ENCODE measurements around the gene CTSH.

Gene CTSH

DNA sequence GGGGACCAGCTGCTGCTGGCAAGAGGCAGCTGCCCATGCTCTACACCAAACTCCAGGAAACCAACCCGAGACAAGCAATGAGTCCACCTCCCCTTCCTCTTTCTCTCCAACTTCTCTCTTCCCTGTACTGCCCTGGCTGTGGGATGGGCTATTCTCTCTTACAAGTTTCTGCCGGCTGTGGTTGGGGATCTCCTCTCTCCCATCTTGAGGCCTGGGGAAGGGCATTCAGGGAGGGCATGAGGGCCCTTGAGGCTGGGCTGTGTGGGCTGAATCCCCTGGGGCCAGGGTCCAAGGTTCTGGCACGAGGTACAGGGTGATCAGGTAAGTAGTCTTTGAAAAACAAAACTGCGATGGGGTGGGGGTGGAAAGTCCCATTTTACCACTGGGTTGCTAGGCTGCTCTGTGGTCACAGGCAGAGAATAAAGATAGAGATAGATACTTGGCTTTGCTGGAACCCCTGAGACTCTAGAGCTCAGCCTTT lies 32.3 kb upstream of the CTSH start:
- no peak overlapping the region for H3K27ac ChIP-seq (ENCODE audit: low read depth, low read length, severe bottlenecking)
- H3K36me3 ChIP-seq (ENCODE audit: control insufficient read depth, insufficient read depth, low read length) = no peaks in the 10 kb centered on the region
- no peaks in the 10 kb centered on the region for H3K9me3 ChIP-seq (ENCODE audit: control insufficient read depth, low read length)
- H3K4me1 ChIP-seq (ENCODE audit: control insufficient read depth, insufficient read depth, low read length, poor library complexity, severe bottlenecking) = peaks cover 5% of the 10 kb centered on the region
- 83 to 100% methylated on average over 1 to 2 of the region's 4 CpGs for WGBS, 2 experiments (ENCODE audit: insufficient coverage in 2 of 2)
- no peak overlapping the region for H3K4me3 ChIP-seq (ENCODE audit: extremely low read depth, insufficient read depth, low read length, poor library complexity, severe bottlenecking)

- Histone ChIP-seq H3K36me3 (ENCODE audit: control insufficient read depth, insufficient read depth, low read length) (no peaks in the 10 kb centered on the region), H3K27ac (ENCODE audit: low read depth, low read length, severe bottlenecking) (no peak overlapping the region), H3K9me3 (ENCODE audit: control insufficient read depth, low read length) (no peaks in the 10 kb centered on the region), H3K4me1 (ENCODE audit: control insufficient read depth, insufficient read depth, low read length, poor library complexity, severe bottlenecking) (peaks cover 5% of the 10 kb centered on the region), H3K4me3 (ENCODE audit: extremely low read depth, insufficient read depth, low read length, poor library complexity, severe bottlenecking) (no peak overlapping the region)
- 90 to 91% methylated on average over 5 to 7 of the region's 7 CpGs for WGBS, 2 experiments (ENCODE audit: insufficient coverage in 2 of 2)
These were observed 31.8 kb upstream of the CTSH start for GRCh38 chr15:78976691-78977090.

DNA sequence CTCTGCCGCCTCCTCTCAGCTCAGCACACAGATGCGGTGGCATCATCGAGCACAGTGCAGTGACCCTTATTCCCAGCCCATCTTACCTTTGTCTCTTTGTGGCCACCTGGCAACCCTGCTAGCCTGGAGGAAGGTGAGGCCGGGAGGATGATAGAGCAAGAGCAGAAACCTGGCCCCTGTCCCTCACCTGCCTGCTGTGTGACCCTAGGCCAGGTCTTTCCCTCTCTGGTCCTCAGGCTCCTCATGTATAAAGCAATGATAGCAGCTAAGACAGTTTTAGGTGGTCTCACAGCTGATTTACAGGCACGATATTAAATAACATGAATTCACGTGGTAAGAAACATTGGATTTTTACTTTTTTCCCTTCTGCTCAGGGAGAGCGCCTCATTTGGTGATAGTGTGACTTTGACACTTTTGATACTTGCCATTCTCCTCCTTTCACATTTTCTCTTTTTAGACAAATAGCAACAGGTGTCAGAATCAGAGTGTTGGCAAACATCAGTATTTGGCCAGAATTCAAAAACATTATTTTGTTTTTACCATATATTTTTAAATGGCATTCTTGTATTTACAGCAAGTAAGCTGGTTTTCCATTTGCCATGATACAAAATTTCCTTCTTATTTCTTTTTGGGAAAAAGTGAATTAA lies 29.5 kb upstream of the CTSH start:
- Histone ChIP-seq H3K4me3 (ENCODE audit: extremely low read depth, insufficient read depth, low read length, poor library complexity, severe bottlenecking) (no peak overlapping the region), H3K36me3 (ENCODE audit: control insufficient read depth, insufficient read depth, low read length) (no peaks in the 10 kb centered on the region)
- WGBS, 2 experiments (ENCODE audit: insufficient coverage in 2 of 2) = 84 to 87% methylated on average over 5 of the region's 7 CpGs

GRCh38 chr15:78969687-78970349 lies 25.0 kb upstream of the CTSH start:
- Histone ChIP-seq H3K36me3 (ENCODE audit: control insufficient read depth, insufficient read depth, low read length) (no peaks in the 10 kb centered on the region), H3K4me1 (ENCODE audit: control insufficient read depth, insufficient read depth, low read length, poor library complexity, severe bottlenecking) (no peaks in the 10 kb centered on the region), H3K27ac (ENCODE audit: low read depth, low read length, severe bottlenecking) (no peak overlapping the region), H3K4me3 (ENCODE audit: extremely low read depth, insufficient read depth, low read length, poor library complexity, severe bottlenecking) (no peak overlapping the region), H3K9me3 (ENCODE audit: control insufficient read depth, low read length) (no peaks in the 10 kb centered on the region)
- 100% methylated on average over 2 of the region's 5 CpGs for WGBS, 2 experiments (ENCODE audit: insufficient coverage in 2 of 2)

More for the DNA sequence above, 29.5 kb upstream of the CTSH start:
- Histone ChIP-seq H3K9me3 (ENCODE audit: control insufficient read depth, low read length) (no peaks in the 10 kb centered on the region), H3K4me1 (ENCODE audit: control insufficient read depth, insufficient read depth, low read length, poor library complexity, severe bottlenecking) (no peaks in the 10 kb centered on the region), H3K27ac (ENCODE audit: low read depth, low read length, severe bottlenecking) (no peak overlapping the region)

- Histone ChIP-seq H3K36me3 (ENCODE audit: control insufficient read depth, insufficient read depth, low read length) (no peaks in the 10 kb centered on the region), H3K4me3 (ENCODE audit: extremely low read depth, insufficient read depth, low read length, poor library complexity, severe bottlenecking) (no peak overlapping the region), H3K27ac (ENCODE audit: low read depth, low read length, severe bottlenecking) (no peak overlapping the region), H3K9me3 (ENCODE audit: control insufficient read depth, low read length) (no peaks in the 10 kb centered on the region), H3K4me1 (ENCODE audit: control insufficient read depth, insufficient read depth, low read length, poor library complexity, severe bottlenecking) (no peaks in the 10 kb centered on the region)
- 85 to 92% methylated on average over 4 of the region's 5 CpGs for WGBS, 2 experiments (ENCODE audit: insufficient coverage in 2 of 2)
These were observed 23.9 kb upstream of the CTSH start for GRCh38 chr15:78968539-78969271.

DNA sequence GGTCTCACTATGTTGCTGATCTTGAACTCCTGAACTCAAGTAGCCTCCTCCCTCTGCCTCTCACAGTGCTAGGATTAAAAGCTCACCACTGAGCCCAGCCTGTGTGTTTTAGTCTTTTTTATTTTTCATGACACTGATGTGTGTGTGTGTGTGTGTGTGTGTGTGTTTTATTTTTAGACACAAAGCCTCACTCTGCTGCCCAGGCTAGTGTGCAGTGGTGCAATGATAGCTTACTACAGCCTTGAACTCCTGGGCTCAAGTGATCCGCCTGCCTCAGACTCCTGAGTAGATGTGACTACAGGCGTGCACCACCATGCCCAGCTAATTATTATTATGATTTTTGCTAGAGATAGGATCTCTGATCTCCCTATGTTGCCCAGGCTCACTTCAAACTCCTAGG lies 23.3 kb upstream of the CTSH start:
- Histone ChIP-seq H3K36me3 (ENCODE audit: control insufficient read depth, insufficient read depth, low read length) (no peaks in the 10 kb centered on the region), H3K9me3 (ENCODE audit: control insufficient read depth, low read length) (no peaks in the 10 kb centered on the region), H3K4me1 (ENCODE audit: control insufficient read depth, insufficient read depth, low read length, poor library complexity, severe bottlenecking) (no peaks in the 10 kb centered on the region), H3K27ac (ENCODE audit: low read depth, low read length, severe bottlenecking) (no peak overlapping the region), H3K4me3 (ENCODE audit: extremely low read depth, insufficient read depth, low read length, poor library complexity, severe bottlenecking) (no peak overlapping the region)
- 80% methylated on average over 1 of the region's 2 CpGs; no CpG with 5 or more reads in 1 of the 2 experiments for WGBS, 2 experiments (ENCODE audit: insufficient coverage in 2 of 2)

DNA sequence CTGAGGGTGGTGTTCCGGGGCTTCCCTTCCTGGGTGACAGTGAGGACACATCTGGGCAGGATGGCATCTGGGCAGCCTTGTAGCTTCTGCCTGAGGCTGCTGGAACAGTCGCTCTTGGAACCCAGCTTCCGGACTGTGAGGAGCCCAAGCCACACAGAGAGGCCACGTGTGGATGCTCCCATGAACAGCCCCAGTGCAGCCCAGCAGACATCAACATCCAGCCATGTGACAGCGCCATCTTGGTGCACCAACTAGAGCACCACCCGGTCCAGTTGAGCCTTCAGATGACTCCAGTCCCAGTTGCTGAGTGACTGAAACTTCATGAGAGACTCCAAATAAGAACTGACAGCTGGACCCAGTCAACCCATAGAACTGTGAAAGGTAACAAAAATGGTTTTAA lies 15.5 kb upstream of the CTSH start:
- Histone ChIP-seq H3K4me3 (ENCODE audit: extremely low read depth, insufficient read depth, low read length, poor library complexity, severe bottlenecking) (no peak overlapping the region), H3K27ac (ENCODE audit: low read depth, low read length, severe bottlenecking) (no peak overlapping the region), H3K36me3 (ENCODE audit: control insufficient read depth, insufficient read depth, low read length) (no peaks in the 10 kb centered on the region), H3K9me3 (ENCODE audit: control insufficient read depth, low read length) (no peaks in the 10 kb centered on the region), H3K4me1 (ENCODE audit: control insufficient read depth, insufficient read depth, low read length, poor library complexity, severe bottlenecking) (no peaks in the 10 kb centered on the region)
- WGBS, 2 experiments (ENCODE audit: insufficient coverage in 2 of 2) = 94 to 99% methylated on average over 6 of the region's 6 CpGs

- WGBS, 2 experiments (ENCODE audit: insufficient coverage in 2 of 2) = 93 to 94% methylated on average over 7 to 10 of the region's 10 CpGs
These were observed 14.5 kb upstream of the CTSH start for GRCh38 chr15:78959360-78959759.

GRCh38 chr15:78957416-78958093 lies 12.7 kb upstream of the CTSH start:
- Histone ChIP-seq H3K4me3 (ENCODE audit: extremely low read depth, insufficient read depth, low read length, poor library complexity, severe bottlenecking) (no peak overlapping the region), H3K27ac (ENCODE audit: low read depth, low read length, severe bottlenecking) (no peak overlapping the region), H3K36me3 (ENCODE audit: control insufficient read depth, insufficient read depth, low read length) (no peaks in the 10 kb centered on the region), H3K9me3 (ENCODE audit: control insufficient read depth, low read length) (no peaks in the 10 kb centered on the region), H3K4me1 (ENCODE audit: control insufficient read depth, insufficient read depth, low read length, poor library complexity, severe bottlenecking) (no peaks in the 10 kb centered on the region)
- WGBS, 2 experiments (ENCODE audit: insufficient coverage in 2 of 2) = 87 to 88% methylated on average over 6 to 8 of the region's 9 CpGs

More at GRCh38 chr15:78959360-78959759, 14.5 kb upstream of the CTSH start:
- no peak overlapping the region for H3K4me3 ChIP-seq (ENCODE audit: extremely low read depth, insufficient read depth, low read length, poor library complexity, severe bottlenecking)
- no peaks in the 10 kb centered on the region for H3K9me3 ChIP-seq (ENCODE audit: control insufficient read depth, low read length)
- H3K4me1 ChIP-seq (ENCODE audit: control insufficient read depth, insufficient read depth, low read length, poor library complexity, severe bottlenecking) = no peaks in the 10 kb centered on the region
- H3K27ac ChIP-seq (ENCODE audit: low read depth, low read length, severe bottlenecking) = no peak overlapping the region
- no peaks in the 10 kb centered on the region for H3K36me3 ChIP-seq (ENCODE audit: control insufficient read depth, insufficient read depth, low read length)

GRCh38 chr15:78956937-78957336 lies 12.1 kb upstream of the CTSH start:
- Histone ChIP-seq H3K27ac (ENCODE audit: low read depth, low read length, severe bottlenecking) (no peak overlapping the region), H3K4me1 (ENCODE audit: control insufficient read depth, insufficient read depth, low read length, poor library complexity, severe bottlenecking) (peaks cover under 1% of the 10 kb centered on the region), H3K36me3 (ENCODE audit: control insufficient read depth, insufficient read depth, low read length) (no peaks in the 10 kb centered on the region), H3K4me3 (ENCODE audit: extremely low read depth, insufficient read depth, low read length, poor library complexity, severe bottlenecking) (no peak overlapping the region), H3K9me3 (ENCODE audit: control insufficient read depth, low read length) (no peaks in the 10 kb centered on the region)
- no CpG with 5 or more reads among the region's 1 CpG for WGBS, 2 experiments (ENCODE audit: insufficient coverage in 2 of 2)
